CD14-positive monocyte (primary cell): Measurements from ENCODE around the gene GGA2. TPM values are rescaled to one million over a fixed set of nuclear protein-coding genes. Genes with fewer than 3 reads are reported as not detected.

Experiments used
- DNase-seq, 3 donors: peaks; one replicate each; pipeline ENCODE4 v3.0.0-alpha.2; 2011 to 2022
- H2AFZ ChIP-seq: 2 replicates; pipeline ENCODE4 v1.6.0; 2012; ENCODE audit warnings: mild to moderate bottlenecking, low read depth, low read length, inconsistent platforms; ENCODE audit not compliant: insufficient read depth, poor library complexity, severe bottlenecking
- H3K27ac ChIP-seq, 2 donors: 1 replicate in 1 of 2; 2 replicates in 1 of 2; pipeline ENCODE4 v1.5.1; 2012 to 2013; ENCODE audit warnings: low read length in 2 of 2, control low read depth in 1 of 2, inconsistent platforms in 1 of 2, low read depth in 1 of 2, mild to moderate bottlenecking in 1 of 2
- H3K27me3 ChIP-seq, 2 donors: one replicate each; pipeline versions ENCODE4 v1.6.0 to v1.6.1; 2011 to 2013; ENCODE audit warnings: low read length in 2 of 2; ENCODE audit not compliant: control insufficient read depth in 2 of 2, insufficient read depth in 2 of 2
- H3K36me3 ChIP-seq, 2 donors: replicated peaks in 1 of 2; 1 replicate in 1 of 2; 2 replicates in 1 of 2; pipeline versions ENCODE4 v1.5.1 to v1.6.1; 2012 to 2013; ENCODE audit warnings: low read length in 2 of 2, control low read depth in 1 of 2, inconsistent platforms in 1 of 2, mild to moderate bottlenecking in 1 of 2; ENCODE audit not compliant: insufficient read depth in 2 of 2, control insufficient read depth in 1 of 2
- H3K4me1 ChIP-seq, 2 donors: 1 replicate in 1 of 2; 2 replicates in 1 of 2; pipeline versions ENCODE4 v1.5.1 to v1.6.1; 2012 to 2013; ENCODE audit warnings: low read length in 2 of 2, control low read depth in 1 of 2, inconsistent platforms in 1 of 2, mild to moderate bottlenecking in 1 of 2, moderate library complexity in 1 of 2; ENCODE audit not compliant: insufficient read depth in 2 of 2, control insufficient read depth in 1 of 2
- H3K4me2 ChIP-seq: replicated peaks from 2 replicates; pipeline ENCODE3; 2012; ENCODE audit warnings: low read length, moderate library complexity, mild to moderate bottlenecking; ENCODE audit not compliant: poor library complexity, severe bottlenecking; ENCODE audit errors: extremely low read depth
- H3K4me3 ChIP-seq, 3 experiments: fragments of 200-600 bp in 1 of 3; sonication (generic) in 1 of 3; replicated peaks in 1 of 3; 1 replicate in 2 of 3; 2 replicates in 1 of 3; pipeline ENCODE4 v1.5.1; 2011 to 2013; ENCODE audit warnings: low read length in 3 of 3, mild to moderate bottlenecking in 3 of 3, control low read depth in 2 of 3, low read depth in 2 of 3, inconsistent platforms in 1 of 3, moderate library complexity in 1 of 3
- H3K79me2 ChIP-seq: 2 replicates; pipeline ENCODE4 v1.6.0; 2012; ENCODE audit warnings: mild to moderate bottlenecking, control low read depth, inconsistent platforms, low read length, moderate library complexity; ENCODE audit not compliant: insufficient read depth
- H3K9ac ChIP-seq: 2 replicates; pipeline ENCODE4 v1.6.0; 2017; ENCODE audit warnings: low read length, mild to moderate bottlenecking; ENCODE audit not compliant: insufficient read depth, poor library complexity, severe bottlenecking
- H3K9me3 ChIP-seq, 2 donors: replicated peaks in 1 of 2; 1 replicate in 1 of 2; 2 replicates in 1 of 2; pipeline versions ENCODE4 v1.5.1 to v1.6.1; 2012 to 2013; ENCODE audit warnings: low read length in 2 of 2, control low read depth in 1 of 2; ENCODE audit not compliant: control insufficient read depth in 1 of 2, insufficient read depth in 1 of 2
- H4K20me1 ChIP-seq: 2 replicates; pipeline ENCODE4 v1.6.0; 2012; ENCODE audit warnings: mild to moderate bottlenecking, low read length, control low read depth, moderate library complexity; ENCODE audit not compliant: insufficient read depth
- H3K27ac Mint-ChIP-seq, 7 donors: one replicate each; pipeline ENCODE4 v1.8.0; 2020; ENCODE audit warnings: mild to moderate bottlenecking in 7 of 7, mixed read lengths in 7 of 7, moderate library complexity in 6 of 7, inconsistent platforms in 2 of 7
- H3K27me3 Mint-ChIP-seq, 3 donors: one replicate each; pipeline ENCODE4 v1.8.0; 2021 to 2022; ENCODE audit warnings: low read depth in 3 of 3, mild to moderate bottlenecking in 3 of 3, mixed read lengths in 3 of 3, moderate library complexity in 3 of 3, inconsistent platforms in 1 of 3
- H3K36me3 Mint-ChIP-seq, 2 donors: one replicate each; pipeline ENCODE4 v1.8.0; 2020; ENCODE audit warnings: mixed read lengths in 2 of 2, inconsistent platforms in 1 of 2, mild to moderate bottlenecking in 1 of 2
- H3K4me1 Mint-ChIP-seq: one replicate; pipeline ENCODE4 v1.8.0; 2020; ENCODE audit warnings: mild to moderate bottlenecking, mixed read lengths
- H3K4me3 Mint-ChIP-seq, 2 donors: one replicate each; pipeline ENCODE4 v1.8.0; 2020; ENCODE audit warnings: mild to moderate bottlenecking in 2 of 2, mixed read lengths in 2 of 2, moderate library complexity in 1 of 2
- H3K9me3 Mint-ChIP-seq, 7 donors: one replicate each; pipeline ENCODE4 v1.8.0; 2020 to 2022; ENCODE audit warnings: mixed read lengths in 7 of 7, mild to moderate bottlenecking in 6 of 7, moderate library complexity in 6 of 7, inconsistent platforms in 2 of 7
- CTCF ChIP-seq: fragments of 200-600 bp; IDR thresholded peaks from one replicate; pipeline ENCODE4 v1.8.0; 2022; ENCODE audit warnings: antibody characterized with exemption, mild to moderate bottlenecking
- WGBS: methylation state at CpG from one replicate; pipeline ENCODE4 v1.1.5; 2013; ENCODE audit warnings: missing lambda C conversion rate; ENCODE audit not compliant: insufficient coverage; 5-methylcytosine and 5-hydroxymethylcytosine counted together
- intact Hi-C, 2 donors: fragments of 100-400 bp; cut with micrococcal nuclease; formaldehyde crosslinking; loops; one replicate each; pipeline versions ENCODE4 v1.15.0 to v1.15.1; 2023
- polyA plus RNA-seq, 3 donors: library from polyadenylated mRNA; depleted of rRNA in 1 of 3; unstranded in 2 of 3; stranded (reverse) in 1 of 3; fragments of 300-500 nt in 2 of 3; fragments of >200 nt in 1 of 3; fragmentation: Illumina TruSeq in 2 of 3; gene quantifications; 1 replicate in 2 of 3; 2 replicates in 1 of 3; pipeline ENCODE4 v1.2.3, GENCODE V29; 2012 to 2021

Gene GGA2
- polyA plus RNA-seq, 3 donors = 37.5 to 55.4 (median 49.5) TPM

GRCh38 chr16:23514381-23515152 lies 4.3 kb upstream of the GGA2 start:
- intact Hi-C loops = loop anchor here in 1 of 2 donors (10.0 kb wide), 1 partner anchor 130 kb away; the partner anchor contains the start of genes DCTN5 and PALB2
- 76% methylated on average over 4 of the region's 7 CpGs for WGBS
- H3K27me3 Mint-ChIP-seq = peaks cover 0 to 2% (median 0%) of the 10 kb centered on the region in 3 donors
- no peak overlapping the region for H3K4me2 ChIP-seq
- peaks cover 16% of the 10 kb centered on the region for H3K79me2 ChIP-seq
- H3K27ac ChIP-seq = no peak overlapping the region
- H3K4me1 ChIP-seq = peaks cover 36 to 39% of the 10 kb centered on the region in 2 donors
- no peak overlapping the region for H3K27ac Mint-ChIP-seq
- H3K4me3 Mint-ChIP-seq = no peak overlapping the region
- no peak overlapping the region for H2AFZ ChIP-seq
- DNase-seq = no peak
- H3K9ac ChIP-seq = no peak overlapping the region
- no peak for TF ChIP-seq CTCF
- H3K36me3 Mint-ChIP-seq = peaks cover 3 to 5% of the 10 kb centered on the region in 2 donors
- no peak overlapping the region for H3K4me3 ChIP-seq
- H3K9me3 ChIP-seq = no peaks in the 10 kb centered on the region
- no peaks in the 10 kb centered on the region for H3K36me3 ChIP-seq
- peaks cover 6% of the 10 kb centered on the region for H4K20me1 ChIP-seq
- H3K4me1 Mint-ChIP-seq = peaks cover 31% of the 10 kb centered on the region
- no peaks in the 10 kb centered on the region for H3K27me3 ChIP-seq
- peaks cover 0 to 2% (median 0%) of the 10 kb centered on the region in 7 donors for H3K9me3 Mint-ChIP-seq

GRCh38 chr16:23512168-23512695 lies 1.9 kb upstream of the GGA2 start:
- H3K9me3 Mint-ChIP-seq = peaks cover 0 to 2% (median 0%) of the 10 kb centered on the region in 7 donors
- Histone ChIP-seq H3K27ac (no peak overlapping the region), H2AFZ (no peak overlapping the region), H3K9ac (no peak overlapping the region), H3K79me2 (peaks cover 37% of the 10 kb centered on the region), H3K4me1 (peaks cover 34 to 37% of the 10 kb centered on the region in 2 donors), H3K4me3 (no peak overlapping the region), H3K4me2 (no peak overlapping the region), H3K9me3 (no peaks in the 10 kb centered on the region), H4K20me1 (peaks cover 27% of the 10 kb centered on the region), H3K36me3 (no peaks in the 10 kb centered on the region), H3K27me3 (no peaks in the 10 kb centered on the region)
- H3K4me1 Mint-ChIP-seq = peaks cover 32% of the 10 kb centered on the region
- WGBS = 88% methylated on average over 2 of the region's 4 CpGs
- intact Hi-C loops = loop anchor here in 1 of 2 donors (10.0 kb wide), 1 partner anchor 133 kb away; the partner anchor contains the start of genes DCTN5 and PALB2
- H3K4me3 Mint-ChIP-seq = no peak overlapping the region
- no peak for TF ChIP-seq CTCF
- no peak overlapping the region for H3K27ac Mint-ChIP-seq
- H3K36me3 Mint-ChIP-seq = peaks cover 0 to 6% of the 10 kb centered on the region in 2 donors
- H3K27me3 Mint-ChIP-seq = peaks cover 0 to 3% (median 0%) of the 10 kb centered on the region in 3 donors
- no peak for DNase-seq
